Osteoblast (primary cell): ENCODE data around the gene AGK. TPM values are rescaled to one million over a fixed set of nuclear protein-coding genes. Genes with fewer than 3 reads are reported as not detected.

Experiments used
- DNase-seq: peaks from one replicate; pipeline ENCODE4 v3.0.0; 2011; ENCODE audit warnings: low spot score, mixed read lengths; ENCODE audit not compliant: insufficient read length; ENCODE audit errors: missing footprints
- H2AFZ ChIP-seq: 2 replicates; pipeline ENCODE4 v1.6.0; 2011; ENCODE audit warnings: mild to moderate bottlenecking, low read length
- H3K27ac ChIP-seq: 2 replicates; pipeline ENCODE4 v1.5.1; 2011; ENCODE audit warnings: mild to moderate bottlenecking, low read depth, low read length, moderate library complexity
- H3K27me3 ChIP-seq: 2 replicates; pipeline ENCODE4 v1.6.0; 2012; ENCODE audit warnings: mild to moderate bottlenecking, control low read depth, inconsistent platforms, low read length, moderate library complexity; ENCODE audit not compliant: insufficient read depth
- H3K36me3 ChIP-seq: 2 replicates; pipeline ENCODE4 v1.5.1; 2011; ENCODE audit warnings: mild to moderate bottlenecking, low read length, control low read depth, moderate library complexity; ENCODE audit not compliant: insufficient read depth
- H3K4me1 ChIP-seq: 2 replicates; pipeline ENCODE4 v1.5.1; 2011; ENCODE audit warnings: mild to moderate bottlenecking, low read length, control low read depth, moderate library complexity; ENCODE audit not compliant: insufficient read depth
- H3K4me2 ChIP-seq: 2 replicates; pipeline ENCODE4 v1.6.0; 2011; ENCODE audit warnings: mild to moderate bottlenecking, low read length; ENCODE audit not compliant: insufficient read depth
- H3K4me3 ChIP-seq: fragments of 200-600 bp; sonication (generic); 3 replicates; pipeline ENCODE4 v1.5.1; 2012; ENCODE audit warnings: mild to moderate bottlenecking, low read length, inconsistent platforms; ENCODE audit not compliant: insufficient read depth
- H3K79me2 ChIP-seq: 2 replicates; pipeline ENCODE4 v1.6.0; 2012; ENCODE audit warnings: mild to moderate bottlenecking, low read length, control low read depth, inconsistent platforms; ENCODE audit not compliant: insufficient read depth
- H3K9me3 ChIP-seq: 2 replicates; pipeline ENCODE4 v1.5.1; 2011; ENCODE audit warnings: low read depth, low read length, control low read depth
- H4K20me1 ChIP-seq: 2 replicates; pipeline ENCODE4 v1.6.0; 2012; ENCODE audit warnings: mild to moderate bottlenecking, low read length, control low read depth; ENCODE audit not compliant: insufficient read depth
- total RNA-seq: library from RNA; depleted of rRNA; stranded (reverse); fragments of >200 nt; gene quantifications from 2 replicates; pipeline ENCODE4 v1.2.3, GENCODE V29; 2012
- TF ChIP-seq, protein P1 (sequence below): IDR thresholded peaks from 2 replicates; pipeline ENCODE4 v1.5.1; 2011; ENCODE audit warnings: mild to moderate bottlenecking, low read depth, low read length, moderate library complexity; ENCODE audit errors: extremely low read depth

The AGK gene
- total RNA-seq, 1 donor = 26.1 TPM

DNA sequence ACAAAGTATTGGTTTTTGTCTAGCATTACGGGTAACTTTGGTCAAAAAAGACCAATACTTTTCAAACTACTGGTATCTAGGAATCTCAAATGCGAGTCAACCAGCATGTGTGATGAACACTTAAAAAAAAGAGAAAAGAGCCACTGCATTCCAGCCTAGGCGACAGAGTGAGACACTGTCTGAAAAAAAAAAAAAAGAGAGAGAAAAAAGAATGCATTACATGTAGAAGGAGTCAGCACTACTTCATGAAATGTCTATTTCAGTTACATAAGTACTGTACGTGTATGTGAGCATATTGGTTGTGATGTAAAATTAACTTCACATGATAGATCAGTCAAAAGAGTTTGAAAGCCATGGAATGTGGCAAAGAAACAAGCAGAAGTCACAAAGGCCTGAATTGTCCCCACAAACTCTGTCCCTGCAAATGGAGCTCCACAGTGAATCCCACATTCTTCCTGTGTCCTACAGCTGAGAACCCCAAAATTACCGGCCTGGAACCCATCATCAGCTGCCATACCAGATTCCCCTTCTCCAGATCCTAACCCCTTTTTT lies 149.2 kb downstream of the AGK start:
- no peak for DNase-seq
- TF ChIP-seq, protein P1, sequence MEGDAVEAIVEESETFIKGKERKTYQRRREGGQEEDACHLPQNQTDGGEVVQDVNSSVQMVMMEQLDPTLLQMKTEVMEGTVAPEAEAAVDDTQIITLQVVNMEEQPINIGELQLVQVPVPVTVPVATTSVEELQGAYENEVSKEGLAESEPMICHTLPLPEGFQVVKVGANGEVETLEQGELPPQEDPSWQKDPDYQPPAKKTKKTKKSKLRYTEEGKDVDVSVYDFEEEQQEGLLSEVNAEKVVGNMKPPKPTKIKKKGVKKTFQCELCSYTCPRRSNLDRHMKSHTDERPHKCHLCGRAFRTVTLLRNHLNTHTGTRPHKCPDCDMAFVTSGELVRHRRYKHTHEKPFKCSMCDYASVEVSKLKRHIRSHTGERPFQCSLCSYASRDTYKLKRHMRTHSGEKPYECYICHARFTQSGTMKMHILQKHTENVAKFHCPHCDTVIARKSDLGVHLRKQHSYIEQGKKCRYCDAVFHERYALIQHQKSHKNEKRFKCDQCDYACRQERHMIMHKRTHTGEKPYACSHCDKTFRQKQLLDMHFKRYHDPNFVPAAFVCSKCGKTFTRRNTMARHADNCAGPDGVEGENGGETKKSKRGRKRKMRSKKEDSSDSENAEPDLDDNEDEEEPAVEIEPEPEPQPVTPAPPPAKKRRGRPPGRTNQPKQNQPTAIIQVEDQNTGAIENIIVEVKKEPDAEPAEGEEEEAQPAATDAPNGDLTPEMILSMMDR = no peak
- Histone ChIP-seq H3K27me3 (no peaks in the 10 kb centered on the region), H3K79me2 (peaks cover 3% of the 10 kb centered on the region), H2AFZ (no peak overlapping the region), H3K9me3 (no peaks in the 10 kb centered on the region), H3K27ac (no peak overlapping the region), H3K4me3 (no peak overlapping the region), H4K20me1 (peaks cover 19% of the 10 kb centered on the region), H3K4me2 (peak overlapping the region; percentile 76), H3K36me3 (no peaks in the 10 kb centered on the region), H3K4me1 (peaks cover 23% of the 10 kb centered on the region)

DNA sequence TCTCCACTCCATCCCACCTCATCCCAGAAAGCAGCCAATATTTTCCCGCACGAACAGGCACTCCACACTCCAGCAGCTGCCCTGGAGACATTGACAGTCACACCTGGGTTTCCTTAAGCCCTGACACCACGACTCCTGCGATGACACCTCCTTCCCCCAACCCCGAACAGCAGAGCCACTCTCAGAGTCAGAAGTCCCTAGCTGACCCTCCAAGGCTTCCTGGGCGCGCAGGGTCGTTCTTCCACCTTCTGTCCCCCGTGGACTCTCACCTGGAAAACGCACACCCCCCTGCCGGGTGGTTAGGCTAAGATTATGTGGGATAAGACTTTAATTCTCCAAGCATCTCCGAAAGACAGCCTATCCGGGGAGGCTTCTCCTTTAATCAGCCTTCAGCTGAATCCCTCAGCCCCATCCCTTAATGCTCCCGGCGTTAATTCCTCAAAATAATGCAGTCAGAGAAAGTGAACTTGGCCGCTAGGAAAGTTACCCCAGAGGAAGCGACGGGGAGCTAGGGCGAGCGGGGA lies 149.7 kb downstream of the AGK start:
- Histone ChIP-seq H3K27ac (no peak overlapping the region), H3K4me3 (peak overlapping the region; percentile 79), H3K4me1 (peaks cover 23% of the 10 kb centered on the region), H3K9me3 (no peaks in the 10 kb centered on the region), H3K4me2 (peak overlapping the region; percentile 76), H2AFZ (peak overlapping the region; percentile 47), H4K20me1 (peaks cover 15% of the 10 kb centered on the region), H3K79me2 (peaks cover 3% of the 10 kb centered on the region), H3K36me3 (no peaks in the 10 kb centered on the region), H3K27me3 (no peaks in the 10 kb centered on the region)
- peak; percentile 73 for DNase-seq
- TF ChIP-seq, protein P1 = no peak

DNA sequence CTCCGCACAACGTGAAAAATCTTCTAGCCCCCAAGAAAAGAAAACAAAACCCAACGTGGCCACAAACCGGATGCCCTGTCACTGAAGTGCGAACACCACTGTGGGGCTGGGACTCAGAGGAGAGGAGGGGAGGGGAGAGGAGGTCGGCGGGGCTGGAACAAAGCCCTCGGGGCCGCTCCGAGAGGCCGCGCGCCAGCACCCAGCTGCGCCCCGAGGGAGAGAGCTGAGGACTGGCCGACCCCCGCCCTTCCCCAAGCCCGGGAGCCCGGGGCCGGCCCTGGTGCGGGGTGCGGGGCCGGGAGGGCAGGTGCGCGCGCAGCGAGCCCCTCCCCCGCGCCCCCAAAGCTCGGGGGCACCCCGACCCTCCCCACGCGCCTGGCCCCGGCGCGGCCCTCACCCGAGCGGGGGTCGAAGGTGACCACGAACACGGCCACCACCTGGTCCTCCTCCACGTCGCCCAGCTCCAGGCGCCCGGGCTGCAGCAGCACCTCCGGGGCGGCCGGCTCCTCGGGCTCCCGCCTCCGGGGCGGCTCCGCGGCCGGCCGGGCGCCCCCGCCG lies 150.4 kb downstream of the AGK start:
- H3K27ac ChIP-seq = no peak overlapping the region

More for the DNA sequence above, 150.4 kb downstream of the AGK start:
- H3K9me3 ChIP-seq = no peaks in the 10 kb centered on the region
- peaks cover 3% of the 10 kb centered on the region for H3K79me2 ChIP-seq
- H3K36me3 ChIP-seq = no peaks in the 10 kb centered on the region
- H3K4me1 ChIP-seq = peaks cover 23% of the 10 kb centered on the region
- TF ChIP-seq, protein P1 = no peak
- H2AFZ ChIP-seq = peak overlapping the region; percentile 71
- peak overlapping the region; percentile 57 for H3K4me2 ChIP-seq
- peaks cover 9% of the 10 kb centered on the region for H4K20me1 ChIP-seq
- peak overlapping the region; percentile 79 for H3K4me3 ChIP-seq
- H3K27me3 ChIP-seq = no peaks in the 10 kb centered on the region
- peak; percentile 90 for DNase-seq
